K562 (cell line): Measurements from ENCODE around the gene SCRN1. TPM values are rescaled to one million over a fixed set of nuclear protein-coding genes. Genes with fewer than 3 reads are reported as not detected.
A peak's percentile ranks its signal among the peaks of the same experiment; 100 is the strongest.

Source experiments
- BDP1 ChIP-seq: IDR thresholded peaks from 3 replicates; pipeline ENCODE4 v1.6.1; 2011; ENCODE audit not compliant: insufficient read length, insufficient read depth
- BHLHE40 ChIP-seq: IDR thresholded peaks from 2 replicates; pipeline ENCODE4 v1.6.1; 2011; ENCODE audit warnings: low read length, improper control_type of control experiment
- ETV6 ChIP-seq, 3 experiments: fragments of 150-350 bp in 1 of 3; sonication (generic) in 1 of 3; formaldehyde crosslinking in 1 of 3; IDR thresholded peaks; 2 replicates each; pipeline versions ENCODE4 v1.6.1 to v1.8.0; 2014 to 2022; ENCODE audit warnings: borderline replicate concordance in 2 of 3, low read depth in 2 of 3, antibody characterized with exemption in 1 of 3, low read length in 1 of 3, mild to moderate bottlenecking in 1 of 3, missing genetic modification reagents in 1 of 3
- EWSR1 ChIP-seq: fragments of 450-650 bp; IDR thresholded peaks from 2 replicates; pipeline ENCODE4 v1.6.1; 2018; ENCODE audit warnings: borderline replicate concordance, mild to moderate bottlenecking, low read depth, moderate library complexity; ENCODE audit not compliant: partially characterized antibody
- HCFC1 ChIP-seq: IDR thresholded peaks from 2 replicates; pipeline ENCODE4 v1.6.1; 2012; ENCODE audit warnings: low read depth, low read length, improper control_type of control experiment
- HMGN3 ChIP-seq: IDR thresholded peaks from 2 replicates; pipeline ENCODE4 v1.6.1; 2011; ENCODE audit warnings: borderline replicate concordance, low read depth, mild to moderate bottlenecking, mixed read lengths, low read length; ENCODE audit not compliant: insufficient read length; ENCODE audit errors: extremely low read depth
- JUN ChIP-seq, 2 experiments: sonication (generic) in 1 of 2; formaldehyde crosslinking in 1 of 2; IDR thresholded peaks; 2 replicates each; pipeline versions ENCODE4 v1.6.1 to v1.8.0; 2012 to 2022; ENCODE audit warnings: borderline replicate concordance in 2 of 2, mild to moderate bottlenecking in 2 of 2, improper control_type of control experiment in 1 of 2, low read depth in 1 of 2, low read length in 1 of 2, missing genetic modification reagents in 1 of 2
- JUND ChIP-seq, 2 experiments: IDR thresholded peaks; 2 replicates in 1 of 2; 3 replicates in 1 of 2; pipeline ENCODE4 v1.6.1; 2011; ENCODE audit warnings: borderline replicate concordance in 2 of 2, low read depth in 2 of 2, low read length in 2 of 2, improper control_type of control experiment in 1 of 2, missing biosample characterization in 1 of 2, missing genetic modification characterization in 1 of 2, missing genetic modification reagents in 1 of 2
- MAZ ChIP-seq, 2 experiments: fragments of 450-650 bp in 1 of 2; sonication (generic) in 1 of 2; formaldehyde crosslinking; IDR thresholded peaks in 1 of 2; conservative IDR thresholded peaks in 1 of 2; 2 replicates each; pipeline versions ENCODE4 v1.4.0 to v1.5.0; 2020; ENCODE audit warnings: mild to moderate bottlenecking in 1 of 2, missing genetic modification reagents in 1 of 2
- MYC ChIP-seq, 2 experiments: fragments of 250-450 bp in 1 of 2; sonication (Bioruptor Pico) in 1 of 2; IDR thresholded peaks; 2 replicates each; pipeline versions ENCODE4 v1.5.1 to v1.6.1; 2012 to 2021; ENCODE audit warnings: low read depth in 2 of 2, borderline replicate concordance in 1 of 2, improper control_type of control experiment in 1 of 2, low read length in 1 of 2, mild to moderate bottlenecking in 1 of 2, moderate library complexity in 1 of 2
- NEUROD1 ChIP-seq: fragments of 150-350 bp; IDR thresholded peaks from 2 replicates; pipeline ENCODE4 v1.6.1; 2014; ENCODE audit warnings: borderline replicate concordance, low read length, low read depth; ENCODE audit not compliant: partially characterized antibody
- NRF1 ChIP-seq, 2 experiments: fragments of 450-650 bp; IDR thresholded peaks in 1 of 2; conservative IDR thresholded peaks in 1 of 2; 2 replicates each; pipeline ENCODE4 v1.6.1; 2014; ENCODE audit warnings: mild to moderate bottlenecking in 2 of 2
- PHF20 ChIP-seq: fragments of 450-650 bp; IDR thresholded peaks from 2 replicates; pipeline ENCODE4 v1.6.1; 2018; ENCODE audit not compliant: partially characterized antibody
- RB1 ChIP-seq: fragments of 450-650 bp; IDR thresholded peaks from 2 replicates; pipeline ENCODE4 v1.6.1; 2017; ENCODE audit warnings: low read depth, mild to moderate bottlenecking
- SIN3B ChIP-seq: fragments of 450-650 bp; IDR thresholded peaks from 2 replicates; pipeline ENCODE4 v1.6.1; 2017; ENCODE audit warnings: low read depth, mild to moderate bottlenecking, moderate library complexity
- SRSF1 ChIP-seq: fragments of 200-400 bp; formaldehyde crosslinking; IDR thresholded peaks from 2 replicates; pipeline ENCODE4 v1.6.1; 2017; ENCODE audit warnings: mild to moderate bottlenecking, low read depth, low read length, moderate library complexity
- THRB ChIP-seq: fragments of 450-650 bp; formaldehyde crosslinking; conservative IDR thresholded peaks from 2 replicates; pipeline ENCODE4 v1.4.0; 2022; ENCODE audit warnings: mild to moderate bottlenecking, missing genetic modification characterization
- ZNF274 ChIP-seq: IDR thresholded peaks from 2 replicates; pipeline ENCODE4 v1.6.1; 2011; ENCODE audit warnings: low read depth, mild to moderate bottlenecking, low read length, moderate library complexity, borderline replicate concordance
- ZNF384 ChIP-seq: IDR thresholded peaks from 2 replicates; pipeline ENCODE4 v1.6.1; 2012; ENCODE audit warnings: low read depth, low read length, improper control_type of control experiment
- polyA plus RNA-seq, 8 experiments: library from polyadenylated mRNA; depleted of rRNA in 4 of 8; stranded (reverse) in 5 of 8; unstranded in 3 of 8; fragments of >200 nt; fragmentation: Nextera tagmentation in 2 of 8; fragmentation: Illumina TruSeq in 1 of 8; extraction: Ambion mirVana in 2 of 8; extraction: Trizol in 1 of 8; gene quantifications; 2 replicates each; pipeline versions ENCODE4 v1.2.1 to v1.2.3, GENCODE V29; 2011 to 2014; ENCODE audit warnings: inconsistent platforms in 1 of 8, missing spikeins in 1 of 8
- total RNA-seq, 7 experiments: library from RNA; depleted of rRNA in 6 of 7; stranded (reverse); fragments of >200 nt in 6 of 7; fragmentation: Illumina TruSeq in 2 of 7; extraction: Trizol in 2 of 7; gene quantifications; 2 replicates each; pipeline versions ENCODE4 v1.2.1 to v1.2.3, GENCODE V29; 2011 to 2021; ENCODE audit warnings: low replicate concordance in 1 of 7
- TF ChIP-seq, protein P1 (sequence below), 2 experiments: IDR thresholded peaks; 2 replicates each; pipeline ENCODE4 v1.6.1; 2011; ENCODE audit warnings: borderline replicate concordance in 1 of 2, control low read depth in 1 of 2, low read depth in 1 of 2, low read length in 1 of 2, mild to moderate bottlenecking in 1 of 2, mixed read lengths in 1 of 2, moderate library complexity in 1 of 2; ENCODE audit not compliant: insufficient read depth in 1 of 2, insufficient read length in 1 of 2, poor library complexity in 1 of 2, severe bottlenecking in 1 of 2; ENCODE audit errors: extremely low read depth in 1 of 2
- TF ChIP-seq, protein P2 (sequence below): fragments of 250-450 bp; sonication (Bioruptor Pico); IDR thresholded peaks from 2 replicates; pipeline ENCODE4 v1.8.0; 2021; ENCODE audit warnings: borderline replicate concordance, mild to moderate bottlenecking, moderate library complexity; ENCODE audit not compliant: poor library complexity, severe bottlenecking

The SCRN1 gene
- total and polyA plus RNA-seq, 9 of the 15 experiments (the other 6 are each of a cell fraction or from before 2014, with no cell fraction given) = 0.13 to 1.4 (median 0.20) TPM

DNA sequence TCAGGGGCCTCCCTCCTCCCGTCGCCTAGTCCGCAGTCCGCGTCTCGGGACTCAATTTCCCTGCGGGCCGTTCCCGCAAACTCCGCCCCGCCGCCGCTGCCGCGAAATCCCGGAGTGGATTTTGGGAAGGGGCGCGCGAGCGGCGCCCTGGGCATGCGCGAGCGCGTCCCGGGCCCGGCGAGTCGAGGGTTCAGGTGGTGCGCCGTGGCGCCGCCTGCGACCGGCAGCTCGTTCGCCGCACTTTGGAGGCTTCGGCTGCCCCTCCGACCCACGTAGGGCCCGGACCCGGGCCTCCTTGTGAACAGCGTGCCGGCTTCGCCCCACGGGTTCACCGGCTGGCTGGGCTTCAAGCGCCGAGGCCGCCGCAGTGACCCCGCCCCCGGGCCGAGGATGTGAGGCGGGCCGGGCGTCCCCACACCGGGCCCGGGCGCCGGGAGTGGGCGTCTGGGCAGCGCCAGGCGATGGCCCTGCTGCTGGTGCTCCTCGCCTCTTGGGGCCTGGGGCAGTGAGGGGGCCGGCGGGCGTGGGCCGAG lies 38.7 kb upstream of the SCRN1 start, which contains the start of gene PLEKHA8 (continued):
- TF ChIP-seq MYC (IDR thresholded peaks at IDR 0.05; ENCODE audit: low read depth, low read length) = peak; percentile 56
- TF ChIP-seq MYC (CRISPR knock-in tag; IDR thresholded peaks at IDR 0.05; ENCODE audit: borderline replicate concordance, low read depth) = no peak
- TF ChIP-seq HMGN3 = peak; percentile 47
- peak; percentile 82 for TF ChIP-seq RB1
- TF ChIP-seq EWSR1 = no peak
- peak; percentile 47 for TF ChIP-seq JUND (IDR thresholded peaks at IDR 0.05; ENCODE audit: borderline replicate concordance, low read depth, low read length)
- no peak for TF ChIP-seq JUND (tag; IDR thresholded peaks at IDR 0.05; ENCODE audit: borderline replicate concordance, low read depth, low read length)
- TF ChIP-seq NEUROD1 = peak; percentile 99
- TF ChIP-seq ZNF274 = peak; percentile 43; the same call in 1 of the 2 replicates
- no peak for TF ChIP-seq ZNF384
- peak; percentile 25; the same call in 1 of the 2 replicates for TF ChIP-seq BHLHE40
- TF ChIP-seq, protein P1, sequence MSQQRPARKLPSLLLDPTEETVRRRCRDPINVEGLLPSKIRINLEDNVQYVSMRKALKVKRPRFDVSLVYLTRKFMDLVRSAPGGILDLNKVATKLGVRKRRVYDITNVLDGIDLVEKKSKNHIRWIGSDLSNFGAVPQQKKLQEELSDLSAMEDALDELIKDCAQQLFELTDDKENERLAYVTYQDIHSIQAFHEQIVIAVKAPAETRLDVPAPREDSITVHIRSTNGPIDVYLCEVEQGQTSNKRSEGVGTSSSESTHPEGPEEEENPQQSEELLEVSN (IDR thresholded peaks at IDR 0.05; ENCODE audit: borderline replicate concordance in 1 of 2, extremely low read depth in 1 of 2, insufficient read depth in 1 of 2, insufficient read length in 1 of 2, low read depth in 1 of 2, low read length in 1 of 2, poor library complexity in 1 of 2, severe bottlenecking in 1 of 2) = peak; percentile 19 to 55
- peak; percentile 29 for TF ChIP-seq PHF20
- TF ChIP-seq SIN3B = 0 out of 2 replicates have a peak, but pooled peaks have one; percentile 54
- peak; percentile 96 for TF ChIP-seq NRF1 (conservative IDR thresholded peaks at IDR 0.05 in 1 of 2, IDR thresholded peaks at IDR 0.05 in 1 of 2)
- no peak for TF ChIP-seq SRSF1
- TF ChIP-seq JUN (IDR thresholded peaks at IDR 0.05; ENCODE audit: borderline replicate concordance, low read depth, low read length) = 0 out of 2 replicates have a peak, but pooled peaks have one; percentile 18
- TF ChIP-seq JUN (CRISPR knock-in tag; IDR thresholded peaks at IDR 0.05; ENCODE audit: borderline replicate concordance) = no peak
- TF ChIP-seq HCFC1 = peak; percentile 89
- TF ChIP-seq, protein P2, sequence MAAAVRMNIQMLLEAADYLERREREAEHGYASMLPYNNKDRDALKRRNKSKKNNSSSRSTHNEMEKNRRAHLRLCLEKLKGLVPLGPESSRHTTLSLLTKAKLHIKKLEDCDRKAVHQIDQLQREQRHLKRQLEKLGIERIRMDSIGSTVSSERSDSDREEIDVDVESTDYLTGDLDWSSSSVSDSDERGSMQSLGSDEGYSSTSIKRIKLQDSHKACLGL = no peak
- peak; percentile 70 to 77 for TF ChIP-seq MAZ (CRISPR knock-in tag; conservative IDR thresholded peaks at IDR 0.05 in 1 of 2, IDR thresholded peaks at IDR 0.05 in 1 of 2)
- no peak for TF ChIP-seq BDP1
- no peak for TF ChIP-seq THRB (CRISPR knock-in tag)
- no peak for TF ChIP-seq ETV6 (IDR thresholded peaks at IDR 0.05; ENCODE audit: borderline replicate concordance in 1 of 2, low read depth in 2 of 2, low read length in 1 of 2)
- TF ChIP-seq ETV6 (CRISPR knock-in tag; IDR thresholded peaks at IDR 0.05; ENCODE audit: borderline replicate concordance) = 0 out of 2 replicates have a peak, but pooled peaks have one; percentile 41
